HPDE6-E6E7 (cell line): ENCODE measurements around the gene TP53RK.

Source experiments
- DNase-seq: peaks from one replicate; pipeline ENCODE4 v3.0.0; 2011; ENCODE audit warnings: missing footprints; ENCODE audit errors: extremely low spot score

Gene TP53RK

GRCh38 chr20:46638898-46639274, 50.4 kb downstream of the TP53RK start:
- DNase-seq, result no peak

GRCh38 chr20:46638134-46638897, 50.9 kb downstream of the TP53RK start:
- DNase-seq, result no peak

- DNase-seq, result no peak
Observed at GRCh38 chr20:46637427-46638133, 51.7 kb downstream of the TP53RK start.

GRCh38 chr20:46637020-46637419, 52.2 kb downstream of the TP53RK start:
- DNase-seq, result no peak

- DNase-seq, result no peak
Observed at GRCh38 chr20:46636514-46636913, 52.7 kb downstream of the TP53RK start.

GRCh38 chr20:46635514-46636136, 53.6 kb downstream of the TP53RK start:
- no peak for DNase-seq

- no peak for DNase-seq
Observed at GRCh38 chr20:46634528-46634927, 54.7 kb downstream of the TP53RK start.
